22Rv1 (cell line): Measurements from ENCODE around the gene RABIF.

Experiments used
- CTCF ChIP-seq: fragments of 450-650 bp; IDR thresholded peaks from 2 replicates; pipeline ENCODE4 v1.5.1; 2017; ENCODE audit warnings: mild to moderate bottlenecking
- ZFX ChIP-seq: fragments of 450-650 bp; IDR thresholded peaks from 2 replicates; pipeline ENCODE4 v1.6.1; 2017; ENCODE audit warnings: antibody characterized with exemption, borderline replicate concordance

GRCh38 chr1:202836623-202837403 lies 52.1 kb downstream of the RABIF start:
- no peak for TF ChIP-seq CTCF
- no peak for TF ChIP-seq ZFX
